Measurements from ENCODE around the gene ELAVL1. TPM values are rescaled to one million over a fixed set of nuclear protein-coding genes. Genes with fewer than 3 reads are reported as not detected.

Gene ELAVL1
- total and polyA plus RNA-seq, 10 donors = 13.5 to 66.7 (median 29.9) TPM

- Histone ChIP-seq H3K27me3 (replicated peaks in 1 of 7) (no peaks in the 10 kb centered on the region), H3K4me1 (peaks cover 5 to 63% (median 33%) of the 10 kb centered on the region in 6 donors), H3K27ac (peak overlapping the region; percentile 82 to 98 (median 96)), H3K36me3 (peaks cover 0 to 35% (median 24%) of the 10 kb centered on the region in 6 donors), H3K4me3 (peak overlapping the region; percentile 56 to 94 (median 78)), H3K9me3 (no peaks in the 10 kb centered on the region)
- DNase-seq = no peak
- WGBS, 5 donors = 4 to 6% (median 6%) methylated on average over 32 to 33 of the region's 33 CpGs
- TF ChIP-seq POLR2AphosphoS5 (IDR thresholded peaks at IDR 0.05) = no peak
- intact Hi-C loops (cut with DNase I; ENCODE audit: low total_unique reads) = loop anchor here (10.0 kb wide), 1 partner anchor 62 kb away; the partner anchor contains the start of gene ELAVL1
Measured at GRCh38 chr19:7942981-7943443, 62.4 kb downstream of the ELAVL1 start.

GRCh38 chr19:7941895-7942596, 63.4 kb downstream of the ELAVL1 start:
- no peaks in the 10 kb centered on the region for H3K9me3 ChIP-seq
- H3K36me3 ChIP-seq = peaks cover 0 to 45% (median 34%) of the 10 kb centered on the region in 6 donors
- intact Hi-C loops (cut with DNase I; ENCODE audit: low total_unique reads) = loop anchor here (10.0 kb wide), 1 partner anchor 63 kb away; the partner anchor contains the start of gene ELAVL1
- peak overlapping the region in 6 of 8 donors; percentile 57 to 94 (median 78) for H3K4me3 ChIP-seq
- no peak for DNase-seq
- peaks cover 5 to 63% (median 33%) of the 10 kb centered on the region in 6 donors for H3K4me1 ChIP-seq
- no peaks in the 10 kb centered on the region for H3K27me3 ChIP-seq (replicated peaks in 1 of 7)
- no peak overlapping the region for H3K27ac ChIP-seq
- TF ChIP-seq POLR2A (IDR thresholded peaks at IDR 0.05) = no peak
- no peak for TF ChIP-seq CTCF (IDR thresholded peaks at IDR 0.05 in 8 of 11, conservative IDR thresholded peaks at IDR 0.05 in 3 of 11)
- TF ChIP-seq POLR2AphosphoS5 (IDR thresholded peaks at IDR 0.05) = no peak
- 88 to 94% (median 90%) methylated on average over 19 of the region's 19 CpGs for WGBS, 5 donors

GRCh38 chr19:7940841-7941240, 64.6 kb downstream of the ELAVL1 start:
- intact Hi-C loops (cut with DNase I; ENCODE audit: low total_unique reads) = loop anchor here (10.0 kb wide), 1 partner anchor 64 kb away; the partner anchor contains the start of gene ELAVL1
- no peak for TF ChIP-seq CTCF (IDR thresholded peaks at IDR 0.05 in 8 of 11, conservative IDR thresholded peaks at IDR 0.05 in 3 of 11)
- Histone ChIP-seq H3K27me3 (replicated peaks in 1 of 7) (no peaks in the 10 kb centered on the region), H3K4me1 (peaks cover 5 to 63% (median 33%) of the 10 kb centered on the region in 6 donors), H3K4me3 (no peak overlapping the region), H3K27ac (no peak overlapping the region), H3K9me3 (no peaks in the 10 kb centered on the region), H3K36me3 (peaks cover 0 to 57% (median 46%) of the 10 kb centered on the region in 6 donors)
- DNase-seq = no peak
- WGBS, 5 donors = 90 to 96% (median 95%) methylated on average over 13 of the region's 13 CpGs

- Histone ChIP-seq H3K36me3 (peaks cover 4 to 100% (median 87%) of the 10 kb centered on the region in 6 donors), H3K27ac (peak overlapping the region in 7 of 8 donors; percentile 2 to 85 (median 79)), H3K4me1 (peaks cover 0 to 67% (median 28%) of the 10 kb centered on the region in 6 donors), H3K9me3 (no peaks in the 10 kb centered on the region), H3K4me3 (peak overlapping the region in 2 of 8 donors; percentile 2 to 56), H3K27me3 (replicated peaks in 1 of 7) (no peaks in the 10 kb centered on the region)
- peak in 2 of 3 donors; percentile 7 to 39 for TF ChIP-seq POLR2AphosphoS5 (IDR thresholded peaks at IDR 0.05)
- no peak for TF ChIP-seq CTCF (IDR thresholded peaks at IDR 0.05 in 8 of 11, conservative IDR thresholded peaks at IDR 0.05 in 3 of 11)
- no peak for TF ChIP-seq POLR2A (IDR thresholded peaks at IDR 0.05)
- WGBS, 5 donors = 78 to 94% (median 90%) methylated on average over 21 of the region's 21 CpGs
- no peak for DNase-seq
- intact Hi-C loops (cut with DNase I; ENCODE audit: low total_unique reads) = no loop called here
Measured at GRCh38 chr19:7934766-7935165, 70.7 kb downstream of the ELAVL1 start.
